Panc1 (cell line): ENCODE measurements around the gene ZNF92. TPM values are rescaled to one million over a fixed set of nuclear protein-coding genes. Genes with fewer than 3 reads are reported as not detected.

Source experiments
- ATAC-seq: fragments of 200-7000 bp; cut with Tn5 transposase; 2 replicates; pipeline ENCODE4 v1.9.1; 2020; ENCODE audit warnings: mild to moderate bottlenecking, moderate library complexity
- BruUV-seq: library from RNA; stranded (reverse); fragments of 400-500 nt; replicated peaks from 2 replicates; lab custom pipeline; 2021; lab: Mats Ljungman, UMichigan
- CTCF ChIA-PET: fragments of 300-600 bp; sonication (Branson Sonifier 250); formaldehyde crosslinking; loops from one replicate; lab custom pipeline; 2022; ENCODE audit warnings: antibody characterized with exemption; lab: Charles Lee
- POLR2A ChIA-PET: fragments of 300-600 bp; sonication (Branson Sonifier 250); formaldehyde crosslinking; loops from one replicate; lab custom pipeline; 2022; ENCODE audit warnings: antibody characterized with exemption; lab: Charles Lee
- DNase-seq: peaks from one replicate; pipeline ENCODE4 v3.0.0-alpha.2; 2010; ENCODE audit warnings: low read depth, low spot score
- H3K27ac ChIP-seq: 2 replicates; pipeline ENCODE4 v1.5.1; 2011; ENCODE audit warnings: mild to moderate bottlenecking, low read length, inconsistent platforms
- H3K27me3 ChIP-seq: fragments of 200-500 bp; sonication (Bioruptor generic); 2 replicates; pipeline ENCODE4 v1.6.0; 2014; ENCODE audit warnings: low read length, inconsistent platforms; ENCODE audit not compliant: control insufficient read depth, insufficient read depth
- H3K36me3 ChIP-seq: fragments of 200-500 bp; sonication (Bioruptor generic); 2 replicates; pipeline ENCODE4 v1.5.1; 2014; ENCODE audit warnings: inconsistent platforms, mild to moderate bottlenecking, low read length, moderate library complexity; ENCODE audit not compliant: control insufficient read depth, insufficient read depth
- H3K4me1 ChIP-seq: 2 replicates; pipeline ENCODE4 v1.5.1; 2011; ENCODE audit warnings: inconsistent platforms, mild to moderate bottlenecking, low read length, moderate library complexity; ENCODE audit not compliant: control insufficient read depth, insufficient read depth
- H3K4me3 ChIP-seq, 2 experiments: 2 replicates each; pipeline ENCODE4 v1.5.1; 2011 to 2012; ENCODE audit warnings: low read depth in 2 of 2, low read length in 2 of 2, mild to moderate bottlenecking in 2 of 2, inconsistent platforms in 1 of 2, moderate library complexity in 1 of 2
- H3K9me3 ChIP-seq: fragments of 200-500 bp; sonication (Bioruptor generic); 2 replicates; pipeline ENCODE4 v1.5.1; 2014; ENCODE audit warnings: low read depth, mild to moderate bottlenecking, inconsistent platforms, low read length, moderate library complexity; ENCODE audit not compliant: control insufficient read depth, insufficient read depth
- POLR2AphosphoS5 ChIP-seq: IDR thresholded peaks from 2 replicates; pipeline ENCODE4 v1.6.1; 2012; ENCODE audit warnings: mild to moderate bottlenecking, low read depth, low read length, moderate library complexity
- SIN3A ChIP-seq: IDR thresholded peaks from 2 replicates; pipeline ENCODE4 v1.6.1; 2012; ENCODE audit warnings: low read depth, mild to moderate bottlenecking, low read length, moderate library complexity, borderline replicate concordance; ENCODE audit not compliant: insufficient read depth
- TCF7L2 ChIP-seq: IDR thresholded peaks from 2 replicates; pipeline ENCODE4 v1.6.1; 2011; ENCODE audit warnings: mild to moderate bottlenecking, low read depth, low read length, inconsistent platforms
- in situ Hi-C: cut with HindIII; loops from 2 replicates; pipeline ENCODE4 v1.10.0; 2016; ENCODE audit warnings: low sequenced_read_pairs, low pct_unique_long_range_greater_than_20kb
- intact Hi-C: fragments of 100-400 bp; cut with micrococcal nuclease; formaldehyde crosslinking; loops from one replicate; pipeline ENCODE4 v1.10.0; 2022; ENCODE audit not compliant: unreplicated experiment
- total RNA-seq: library from RNA; stranded (reverse); gene quantifications from one replicate; pipeline ENCODE4 v1.2.1, GENCODE V29; 2021; ENCODE audit not compliant: unreplicated experiment
- TF ChIP-seq, protein P1 (sequence below), 2 experiments: IDR thresholded peaks; 2 replicates each; pipeline ENCODE4 v1.6.1; 2011 to 2012; ENCODE audit warnings: low read depth in 2 of 2, control low read depth in 1 of 2, low read length in 1 of 2, mild to moderate bottlenecking in 1 of 2, moderate library complexity in 1 of 2; ENCODE audit not compliant: insufficient read depth in 1 of 2
- TF ChIP-seq, protein P2 (sequence below): fragments of 450-650 bp; IDR thresholded peaks from 2 replicates; pipeline ENCODE4 v1.5.1; 2017; ENCODE audit warnings: mild to moderate bottlenecking

Gene ZNF92
- total RNA-seq, 1 experiment from 2014 or later: 10.7 TPM

DNA sequence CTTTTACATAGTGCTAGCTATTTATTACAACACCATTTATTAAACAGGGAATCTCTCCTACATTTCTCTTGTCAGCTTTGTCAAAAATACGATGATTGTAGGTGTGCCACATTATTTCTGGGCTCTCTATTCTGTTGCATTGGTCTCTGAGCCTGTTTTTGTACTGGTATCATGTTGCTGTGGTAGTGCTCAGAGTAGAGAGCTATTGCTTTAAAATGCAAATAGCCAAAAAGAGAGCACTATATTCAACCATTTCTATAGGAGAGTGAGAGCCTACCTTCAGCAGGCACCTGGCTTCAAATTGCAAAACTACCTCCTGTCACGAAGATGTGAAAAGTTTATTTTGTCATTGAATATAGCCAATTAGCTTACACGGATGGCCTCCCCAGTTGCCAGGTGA, 8.1 kb downstream of the ZNF92 start:
- Histone ChIP-seq H3K27ac (no peak overlapping the region), H3K4me1 (no peaks in the 10 kb centered on the region; the same call in 1 of the 2 replicates), H3K27me3 (no peaks in the 10 kb centered on the region), H3K4me3 (no peak overlapping the region), H3K9me3 (no peaks in the 10 kb centered on the region), H3K36me3 (no peaks in the 10 kb centered on the region; the same call in 1 of the 2 replicates)
- BruUV-seq: no TSS peak
- DNase-seq (no peak), ATAC-seq (no peak)
- in situ Hi-C loops: no loop called here
- intact Hi-C loops: no loop called here
- TF ChIP-seq TCF7L2 (no peak), POLR2AphosphoS5 (no peak), SIN3A (no peak)
- TF ChIP-seq, protein P1, sequence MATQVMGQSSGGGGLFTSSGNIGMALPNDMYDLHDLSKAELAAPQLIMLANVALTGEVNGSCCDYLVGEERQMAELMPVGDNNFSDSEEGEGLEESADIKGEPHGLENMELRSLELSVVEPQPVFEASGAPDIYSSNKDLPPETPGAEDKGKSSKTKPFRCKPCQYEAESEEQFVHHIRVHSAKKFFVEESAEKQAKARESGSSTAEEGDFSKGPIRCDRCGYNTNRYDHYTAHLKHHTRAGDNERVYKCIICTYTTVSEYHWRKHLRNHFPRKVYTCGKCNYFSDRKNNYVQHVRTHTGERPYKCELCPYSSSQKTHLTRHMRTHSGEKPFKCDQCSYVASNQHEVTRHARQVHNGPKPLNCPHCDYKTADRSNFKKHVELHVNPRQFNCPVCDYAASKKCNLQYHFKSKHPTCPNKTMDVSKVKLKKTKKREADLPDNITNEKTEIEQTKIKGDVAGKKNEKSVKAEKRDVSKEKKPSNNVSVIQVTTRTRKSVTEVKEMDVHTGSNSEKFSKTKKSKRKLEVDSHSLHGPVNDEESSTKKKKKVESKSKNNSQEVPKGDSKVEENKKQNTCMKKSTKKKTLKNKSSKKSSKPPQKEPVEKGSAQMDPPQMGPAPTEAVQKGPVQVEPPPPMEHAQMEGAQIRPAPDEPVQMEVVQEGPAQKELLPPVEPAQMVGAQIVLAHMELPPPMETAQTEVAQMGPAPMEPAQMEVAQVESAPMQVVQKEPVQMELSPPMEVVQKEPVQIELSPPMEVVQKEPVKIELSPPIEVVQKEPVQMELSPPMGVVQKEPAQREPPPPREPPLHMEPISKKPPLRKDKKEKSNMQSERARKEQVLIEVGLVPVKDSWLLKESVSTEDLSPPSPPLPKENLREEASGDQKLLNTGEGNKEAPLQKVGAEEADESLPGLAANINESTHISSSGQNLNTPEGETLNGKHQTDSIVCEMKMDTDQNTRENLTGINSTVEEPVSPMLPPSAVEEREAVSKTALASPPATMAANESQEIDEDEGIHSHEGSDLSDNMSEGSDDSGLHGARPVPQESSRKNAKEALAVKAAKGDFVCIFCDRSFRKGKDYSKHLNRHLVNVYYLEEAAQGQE (IDR thresholded peaks at IDR 0.05; ENCODE audit: insufficient read depth in 1 of 2, low read depth in 2 of 2, low read length in 1 of 2): no peak
- TF ChIP-seq, protein P2, sequence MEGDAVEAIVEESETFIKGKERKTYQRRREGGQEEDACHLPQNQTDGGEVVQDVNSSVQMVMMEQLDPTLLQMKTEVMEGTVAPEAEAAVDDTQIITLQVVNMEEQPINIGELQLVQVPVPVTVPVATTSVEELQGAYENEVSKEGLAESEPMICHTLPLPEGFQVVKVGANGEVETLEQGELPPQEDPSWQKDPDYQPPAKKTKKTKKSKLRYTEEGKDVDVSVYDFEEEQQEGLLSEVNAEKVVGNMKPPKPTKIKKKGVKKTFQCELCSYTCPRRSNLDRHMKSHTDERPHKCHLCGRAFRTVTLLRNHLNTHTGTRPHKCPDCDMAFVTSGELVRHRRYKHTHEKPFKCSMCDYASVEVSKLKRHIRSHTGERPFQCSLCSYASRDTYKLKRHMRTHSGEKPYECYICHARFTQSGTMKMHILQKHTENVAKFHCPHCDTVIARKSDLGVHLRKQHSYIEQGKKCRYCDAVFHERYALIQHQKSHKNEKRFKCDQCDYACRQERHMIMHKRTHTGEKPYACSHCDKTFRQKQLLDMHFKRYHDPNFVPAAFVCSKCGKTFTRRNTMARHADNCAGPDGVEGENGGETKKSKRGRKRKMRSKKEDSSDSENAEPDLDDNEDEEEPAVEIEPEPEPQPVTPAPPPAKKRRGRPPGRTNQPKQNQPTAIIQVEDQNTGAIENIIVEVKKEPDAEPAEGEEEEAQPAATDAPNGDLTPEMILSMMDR: no peak
- POLR2A ChIA-PET: no interaction called here
- CTCF ChIA-PET: no interaction called here

DNA sequence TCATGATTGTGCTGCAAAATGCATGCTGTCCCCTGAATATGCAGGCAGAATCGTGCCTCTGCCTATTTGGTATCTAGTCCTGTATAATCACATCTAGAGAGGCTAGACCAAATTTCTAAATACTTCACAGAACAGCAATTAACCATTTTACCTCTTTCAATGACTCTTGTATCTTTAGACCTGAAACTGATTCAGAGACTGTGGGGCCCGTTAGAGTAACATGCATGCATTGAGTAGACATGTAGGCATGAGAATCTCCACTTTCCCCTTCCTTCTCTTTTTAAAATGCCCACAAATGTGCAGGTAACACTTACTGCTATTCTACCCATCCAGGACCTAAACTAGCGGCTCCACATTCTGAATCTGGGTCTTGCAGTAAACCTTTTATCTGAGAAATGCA, 8.8 kb downstream of the ZNF92 start:
- Histone ChIP-seq H3K27me3 (no peaks in the 10 kb centered on the region), H3K27ac (no peak overlapping the region), H3K36me3 (no peaks in the 10 kb centered on the region), H3K4me1 (no peaks in the 10 kb centered on the region; the same call in 1 of the 2 replicates), H3K9me3 (no peaks in the 10 kb centered on the region), H3K4me3 (no peak overlapping the region)
- POLR2A ChIA-PET: no interaction called here
- BruUV-seq: no TSS peak
- ATAC-seq: no peak
- TF ChIP-seq, protein P2: no peak
- TF ChIP-seq TCF7L2: no peak
- TF ChIP-seq POLR2AphosphoS5: no peak
- TF ChIP-seq, protein P1 (IDR thresholded peaks at IDR 0.05; ENCODE audit: insufficient read depth in 1 of 2, low read depth in 2 of 2, low read length in 1 of 2): no peak
- TF ChIP-seq SIN3A: no peak
- in situ Hi-C loops: no loop called here
- DNase-seq: no peak
- CTCF ChIA-PET: no interaction called here
- intact Hi-C loops: no loop called here
